Erythroblast (primary cell): ENCODE data around the gene CMBL.

Source experiments
- GATA1 ChIP-seq: IDR thresholded peaks from 2 replicates; pipeline ENCODE4 v1.6.1; 2011; ENCODE audit warnings: low read depth, mild to moderate bottlenecking, control low read depth, low read length, moderate library complexity
- POLR2A ChIP-seq: IDR thresholded peaks from 2 replicates; pipeline ENCODE4 v1.6.1; 2011; ENCODE audit warnings: mild to moderate bottlenecking, low read length

GRCh38 chr5:10320793-10321192 lies 13.1 kb upstream of the CMBL start:
- TF ChIP-seq POLR2A = no peak
- no peak for TF ChIP-seq GATA1
